HG03064 (cell line): ENCODE measurements around the gene NTRK3.

Experiments used
- ATAC-seq: cut with Tn5 transposase; IDR thresholded peaks from one replicate; pipeline ENCODE4 v1.9.1; 2021; ENCODE audit warnings: low read depth; ENCODE audit not compliant: unreplicated experiment

Gene NTRK3

GRCh38 chr15:87916208-87916607, 340.3 kb downstream of the NTRK3 start:
- no peak for ATAC-seq

DNA sequence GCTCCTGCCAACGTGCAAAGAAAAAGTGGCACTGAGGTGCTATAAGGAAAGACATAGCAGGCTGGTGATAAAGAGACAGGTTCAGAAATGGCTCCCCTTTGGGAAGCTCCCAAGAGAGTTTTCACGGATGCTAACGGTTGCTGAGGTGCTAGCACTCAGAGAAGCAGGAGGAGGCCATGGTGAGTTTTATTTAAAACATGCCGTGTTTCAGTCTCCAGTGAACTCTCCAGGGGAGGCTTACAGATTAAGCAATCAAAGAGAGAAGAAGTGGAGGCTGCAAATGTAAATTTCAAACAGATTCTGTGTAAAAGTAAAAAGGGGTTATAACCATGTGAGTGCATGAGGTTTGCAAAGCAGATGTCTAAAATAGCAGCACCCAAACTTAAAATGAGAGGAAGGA, 346.2 kb downstream of the NTRK3 start:
- ATAC-seq, result no peak

GRCh38 chr15:87907676-87908446, 348.7 kb downstream of the NTRK3 start:
- ATAC-seq, result no peak

DNA sequence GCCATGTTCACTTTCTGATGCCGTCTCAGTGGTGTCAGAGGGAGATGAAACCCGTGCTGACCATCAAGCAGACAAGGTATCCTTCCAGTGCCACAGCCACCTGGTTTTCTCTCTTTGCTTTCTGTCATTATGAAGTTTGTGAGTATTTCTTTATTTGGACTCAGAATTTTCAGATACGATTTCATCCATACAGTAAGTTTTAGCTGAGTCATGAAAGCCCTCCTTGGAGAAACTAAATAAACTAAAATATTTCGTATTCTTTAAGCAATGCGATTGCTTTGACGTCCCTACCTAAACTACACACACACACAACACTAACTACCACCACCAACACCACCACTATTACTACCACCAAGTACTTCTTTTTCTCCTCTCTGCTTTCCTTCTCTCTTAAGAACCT, 350.1 kb downstream of the NTRK3 start:
- ATAC-seq, result no peak

- no peak for ATAC-seq
Observed at GRCh38 chr15:87902772-87903426, 353.6 kb downstream of the NTRK3 start.

DNA sequence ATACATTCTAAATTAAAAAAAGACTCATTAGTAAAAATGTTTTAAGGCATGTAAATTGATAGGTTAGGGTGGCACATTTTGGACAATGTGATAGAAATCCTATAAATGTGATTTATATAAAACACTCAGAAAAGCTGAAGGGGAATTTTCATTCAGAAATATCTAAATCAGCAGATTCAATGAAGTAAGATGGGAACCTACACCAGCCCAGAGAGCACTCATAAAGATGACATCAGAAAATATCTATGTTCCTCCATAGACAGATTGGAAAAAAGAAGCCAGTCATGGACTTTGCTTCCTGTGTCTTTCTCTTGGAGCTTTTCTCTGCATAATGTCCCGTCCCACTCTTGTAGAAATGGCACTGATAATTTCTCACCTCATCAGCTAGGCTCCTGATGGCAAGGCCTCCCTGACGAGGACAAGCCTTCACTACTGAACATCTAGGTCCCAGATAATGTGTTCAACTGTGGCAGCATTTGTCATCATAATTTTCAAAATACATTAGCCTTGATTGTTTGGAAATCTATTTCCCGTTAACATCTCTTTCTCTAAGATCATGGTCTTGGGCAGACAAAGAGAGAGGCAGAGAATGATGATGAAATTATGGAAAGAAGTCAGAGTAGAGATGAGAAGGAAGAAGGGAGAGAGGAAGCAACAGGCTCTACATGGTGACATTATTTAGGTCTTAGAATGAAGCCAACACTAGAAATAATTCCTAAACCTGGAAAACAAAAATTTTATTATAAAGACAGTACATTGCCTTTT, 354.4 kb downstream of the NTRK3 start:
- no peak for ATAC-seq

- ATAC-seq, result no peak
Observed at GRCh38 chr15:87901008-87901407, 355.5 kb downstream of the NTRK3 start.

DNA sequence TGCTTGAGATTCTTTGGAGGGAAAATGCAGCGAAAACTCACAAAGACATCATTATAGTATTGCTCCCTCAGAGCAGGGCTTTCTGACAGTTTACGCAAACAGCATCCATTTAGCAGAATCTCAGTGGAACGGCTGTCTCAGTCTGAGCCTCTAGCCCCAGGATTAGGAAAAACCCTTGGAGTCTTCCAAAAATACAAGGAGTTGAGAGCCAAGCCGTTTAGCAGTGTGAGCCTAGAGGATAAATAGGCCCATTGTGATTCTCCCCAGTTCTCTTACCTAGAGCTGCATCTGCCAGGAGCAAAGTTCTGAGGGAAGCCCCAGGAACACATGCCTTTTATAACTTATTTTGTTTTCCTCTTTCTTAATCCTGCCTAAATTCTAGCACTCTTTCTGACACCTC, 359.6 kb downstream of the NTRK3 start:
- ATAC-seq, result no peak

DNA sequence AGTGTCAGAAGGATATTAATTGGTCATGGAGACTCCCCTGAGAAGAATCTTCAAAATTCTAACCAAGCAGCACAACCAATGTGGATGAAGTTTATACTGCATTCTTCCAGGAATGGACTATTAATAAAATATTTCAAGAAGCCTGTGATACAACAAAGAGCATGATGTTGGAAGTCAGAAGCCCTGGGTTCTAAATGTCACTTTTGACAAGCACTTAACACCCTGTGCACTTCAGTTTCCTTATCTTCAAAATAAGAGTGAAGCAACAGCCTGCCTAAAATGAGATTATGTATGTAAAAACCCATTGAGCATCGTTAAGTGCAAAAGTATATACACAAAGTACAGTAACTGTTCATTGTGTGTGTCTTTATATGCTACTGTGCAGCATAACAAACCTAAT, 369.4 kb downstream of the NTRK3 start:
- ATAC-seq, result no peak

- ATAC-seq, result no peak
Observed at GRCh38 chr15:87881026-87881425, 375.5 kb downstream of the NTRK3 start.

- no peak for ATAC-seq
Observed at GRCh38 chr15:87877822-87878542, 378.6 kb downstream of the NTRK3 start.

DNA sequence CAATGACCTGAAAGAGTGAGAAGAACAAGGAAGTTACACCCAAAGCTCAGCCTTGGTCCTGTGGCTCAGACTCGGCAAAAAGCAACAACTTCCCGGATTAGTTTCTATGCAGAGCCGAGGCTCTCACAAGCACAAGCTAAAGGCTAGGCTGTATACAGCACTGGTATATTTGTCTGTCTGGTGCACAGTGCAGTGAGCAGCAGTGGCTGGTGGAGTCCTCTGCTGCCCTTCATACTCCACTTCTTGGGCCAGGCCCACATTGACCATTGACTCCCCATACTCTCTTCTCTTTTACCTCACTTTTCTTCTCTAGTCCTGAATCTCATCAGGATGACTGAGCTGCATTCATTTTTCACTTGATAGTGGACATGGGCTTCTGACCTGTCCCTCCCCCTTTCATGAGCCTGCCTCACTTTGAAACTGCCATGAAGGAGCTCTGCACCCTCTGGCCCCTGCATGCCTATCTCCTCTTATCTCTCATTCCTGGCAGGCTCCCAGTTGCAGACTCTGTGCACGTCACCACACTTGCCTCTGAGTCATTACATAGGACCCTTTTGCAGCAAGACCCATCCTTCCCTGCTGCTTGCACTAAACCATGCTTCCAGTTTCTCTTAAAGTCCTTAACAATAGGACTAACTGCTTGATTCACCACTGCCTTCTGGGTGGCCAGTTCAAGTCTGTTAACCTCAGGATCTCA, 379.3 kb downstream of the NTRK3 start:
- no peak for ATAC-seq

GRCh38 chr15:87874896-87875711, 381.4 kb downstream of the NTRK3 start:
- ATAC-seq, result no peak

DNA sequence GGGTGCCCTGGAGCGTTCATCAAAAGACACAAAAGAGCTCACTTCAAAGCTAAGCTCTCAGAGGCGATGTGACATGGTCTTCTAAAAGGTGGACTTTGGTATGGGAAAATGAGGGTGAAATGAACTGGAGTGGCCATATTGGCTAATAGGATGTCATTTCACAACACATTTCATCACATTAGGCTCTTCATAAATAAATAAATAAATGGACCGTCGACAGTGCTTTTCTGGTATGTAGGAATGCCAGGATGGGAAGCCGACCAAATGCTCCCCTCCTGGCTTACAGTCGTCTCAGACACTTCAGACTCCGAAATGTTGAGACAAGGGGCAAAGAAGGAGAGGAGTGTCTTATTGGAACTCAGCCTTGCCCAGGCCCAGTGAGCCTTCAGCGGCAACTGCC, 383.0 kb downstream of the NTRK3 start:
- ATAC-seq, result no peak

DNA sequence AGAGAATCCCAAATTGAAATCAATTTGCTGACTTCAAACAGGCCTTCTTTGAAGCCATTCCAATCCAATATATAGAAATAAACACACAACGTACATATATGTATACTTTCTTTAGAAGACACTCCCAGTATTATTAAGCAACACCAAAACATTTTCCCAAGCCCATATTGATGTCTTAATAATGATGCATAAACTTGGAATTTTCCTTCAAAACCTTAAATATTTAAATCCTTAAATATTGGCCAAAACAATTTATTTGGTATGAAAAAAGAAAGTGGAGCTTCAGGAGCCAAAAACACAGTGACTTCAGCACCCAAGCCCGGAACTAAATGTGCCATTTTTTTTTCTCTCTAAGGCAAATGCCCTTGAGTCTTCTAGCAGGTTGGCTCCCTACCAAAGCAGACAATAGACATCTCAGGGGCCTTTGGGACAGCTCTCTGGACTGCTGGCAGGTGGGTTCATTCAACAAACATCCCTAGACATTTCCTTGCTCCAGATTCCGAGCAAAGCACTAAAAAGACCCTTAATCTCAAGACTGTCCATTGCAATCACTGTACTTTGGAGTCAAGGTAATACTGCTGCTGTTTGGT, 384.7 kb downstream of the NTRK3 start:
- no peak for ATAC-seq

DNA sequence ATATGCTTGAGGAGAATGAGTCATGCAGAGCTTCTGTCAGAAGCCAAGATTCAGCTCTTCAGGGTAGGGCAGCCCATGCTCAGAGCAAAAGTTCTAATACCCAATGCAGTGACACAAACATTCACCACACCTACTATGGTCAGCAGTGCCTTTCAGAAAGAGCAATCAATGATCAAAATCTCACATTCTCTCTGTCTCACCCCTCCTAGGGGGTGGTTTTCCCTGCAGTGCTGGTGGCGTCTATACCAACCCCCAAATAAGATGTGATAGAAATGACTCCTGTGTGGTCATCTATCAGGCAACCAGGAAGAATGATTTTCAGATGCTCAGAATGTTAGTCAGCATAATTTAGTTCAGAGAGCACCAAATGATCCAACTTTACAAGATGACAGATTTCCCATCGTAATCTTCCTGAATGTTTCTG, 385.3 kb downstream of the NTRK3 start:
- ATAC-seq, result no peak

DNA sequence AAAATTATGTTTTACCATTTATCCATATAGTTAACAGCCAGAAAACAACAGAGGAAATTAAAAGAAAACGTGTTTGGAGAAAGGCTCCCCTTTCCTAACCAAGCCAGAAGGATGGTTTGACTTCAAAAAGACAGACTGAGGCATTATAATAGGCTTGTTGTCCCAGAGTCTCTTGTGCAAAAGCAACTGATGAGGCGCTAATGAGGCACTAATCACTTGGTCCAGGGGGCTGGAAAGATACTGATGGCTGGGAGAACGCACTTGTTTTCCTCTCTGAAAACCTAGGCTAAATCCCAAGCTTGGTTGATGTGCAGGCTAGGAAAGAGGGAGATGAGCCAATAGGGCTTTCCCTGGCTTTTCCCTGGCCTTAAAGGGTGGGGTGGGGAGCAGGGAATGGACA, 389.6 kb downstream of the NTRK3 start:
- no peak for ATAC-seq

GRCh38 chr15:87863152-87863551, 393.4 kb downstream of the NTRK3 start:
- no peak for ATAC-seq

- ATAC-seq, result no peak
Observed at GRCh38 chr15:87860743-87861142, 395.8 kb downstream of the NTRK3 start.
